Peyer's patch (tissue), 4 donors: Measurements from ENCODE around the gene TIAM2. TPM values are rescaled to one million over a fixed set of nuclear protein-coding genes. Genes with fewer than 3 reads are reported as not detected.

Experiments
- DNase-seq, 3 donors: peaks; one replicate each; pipeline ENCODE4 v3.0.0-alpha.2; 2017 to 2019
- H3K27ac ChIP-seq, 4 donors: fragments of 200-600 bp; sonication (generic); one replicate each; pipeline ENCODE4 v1.5.1; 2016 to 2019
- H3K27me3 ChIP-seq, 2 donors: fragments of 200-600 bp; sonication (generic); one replicate each; pipeline ENCODE4 v1.5.1; 2019
- H3K36me3 ChIP-seq, 3 donors: fragments of 200-600 bp; sonication (generic); one replicate each; pipeline ENCODE4 v1.5.1; 2016 to 2019
- H3K4me1 ChIP-seq, 4 donors: fragments of 200-600 bp; sonication (generic); one replicate each; pipeline ENCODE4 v1.5.1; 2016 to 2019
- H3K4me3 ChIP-seq, 4 donors: fragments of 200-600 bp; sonication (generic); 1 replicate in 3 of 4; 2 replicates in 1 of 4; pipeline ENCODE4 v1.5.1; 2016 to 2019; ENCODE audit warnings: mild to moderate bottlenecking in 1 of 4
- H3K9me3 ChIP-seq, 4 donors: fragments of 200-600 bp; sonication (generic); one replicate each; pipeline ENCODE4 v1.5.1; 2016 to 2019; ENCODE audit warnings: mild to moderate bottlenecking in 1 of 4
- CTCF ChIP-seq, 6 experiments: fragments of 450-650 bp in 4 of 6; fragments of 200-600 bp in 2 of 6; sonication (generic) in 1 of 6; IDR thresholded peaks; one replicate each; pipeline ENCODE4 v1.5.1; 2017 to 2019; ENCODE audit warnings: antibody characterized with exemption in 6 of 6, mild to moderate bottlenecking in 3 of 6, moderate library complexity in 1 of 6
- POLR2A ChIP-seq, 2 donors: fragments of 450-650 bp; IDR thresholded peaks; one replicate each; pipeline ENCODE4 v1.5.1; 2017; ENCODE audit warnings: antibody characterized with exemption in 2 of 2, mild to moderate bottlenecking in 2 of 2, moderate library complexity in 2 of 2
- total RNA-seq, 4 donors: library from RNA; depleted of rRNA; stranded (reverse); fragments of >200 nt; gene quantifications; one replicate each; pipeline ENCODE4 v1.1.0, GENCODE V29; 2016

The TIAM2 gene
- total RNA-seq, 4 donors from 2014 or later: 47.0 to 139 (median 91.9) TPM

- no peaks in the 10 kb centered on the region for H3K4me1 ChIP-seq
- H3K4me3 ChIP-seq: no peak overlapping the region
- TF ChIP-seq CTCF (IDR thresholded peaks at IDR 0.05) (no peak), POLR2A (IDR thresholded peaks at IDR 0.05) (no peak)
- H3K9me3 ChIP-seq: no peaks in the 10 kb centered on the region
- peaks cover 0 to 23% (median 0%) of the 10 kb centered on the region in 3 donors for H3K36me3 ChIP-seq
- DNase-seq: no peak
- H3K27me3 ChIP-seq: no peaks in the 10 kb centered on the region
- no peak overlapping the region for H3K27ac ChIP-seq
Measured at GRCh38 chr6:155237613-155238012, 242.5 kb downstream of the TIAM2 start.

- H3K27me3 ChIP-seq: no peaks in the 10 kb centered on the region
Measured at GRCh38 chr6:155240905-155241600, 245.9 kb downstream of the TIAM2 start.

GRCh38 chr6:155241966-155242365, 246.9 kb downstream of the TIAM2 start:
- no peak overlapping the region for H3K4me3 ChIP-seq
- H3K27me3 ChIP-seq: no peaks in the 10 kb centered on the region
- no peak for DNase-seq
- H3K36me3 ChIP-seq: peaks cover 0 to 37% (median 0%) of the 10 kb centered on the region in 3 donors
- H3K9me3 ChIP-seq: no peaks in the 10 kb centered on the region
- H3K4me1 ChIP-seq: no peaks in the 10 kb centered on the region
- no peak for TF ChIP-seq CTCF (IDR thresholded peaks at IDR 0.05)
- TF ChIP-seq POLR2A (IDR thresholded peaks at IDR 0.05): no peak
- H3K27ac ChIP-seq: no peak overlapping the region

More at GRCh38 chr6:155240905-155241600, 245.9 kb downstream of the TIAM2 start:
- DNase-seq: no peak
- no peak for TF ChIP-seq CTCF (IDR thresholded peaks at IDR 0.05)
- no peak for TF ChIP-seq POLR2A (IDR thresholded peaks at IDR 0.05)
- Histone ChIP-seq H3K27ac (no peak overlapping the region), H3K4me3 (no peak overlapping the region), H3K36me3 (peaks cover 0 to 29% (median 0%) of the 10 kb centered on the region in 3 donors), H3K9me3 (no peaks in the 10 kb centered on the region), H3K4me1 (no peaks in the 10 kb centered on the region)

- H3K4me3 ChIP-seq: no peak overlapping the region
- TF ChIP-seq CTCF (IDR thresholded peaks at IDR 0.05) (no peak), POLR2A (IDR thresholded peaks at IDR 0.05) (no peak)
- peaks cover 0 to 28% (median 0%) of the 10 kb centered on the region in 3 donors for H3K36me3 ChIP-seq
- H3K9me3 ChIP-seq: no peaks in the 10 kb centered on the region
- DNase-seq: no peak
- H3K27me3 ChIP-seq: no peaks in the 10 kb centered on the region
- H3K4me1 ChIP-seq: no peaks in the 10 kb centered on the region
- no peak overlapping the region for H3K27ac ChIP-seq
Measured at GRCh38 chr6:155244434-155244833, 249.3 kb downstream of the TIAM2 start.

GRCh38 chr6:155245193-155245592, 250.1 kb downstream of the TIAM2 start:
- H3K9me3 ChIP-seq: no peaks in the 10 kb centered on the region
- no peak for DNase-seq
- H3K4me1 ChIP-seq: no peaks in the 10 kb centered on the region
- no peak overlapping the region for H3K4me3 ChIP-seq
- H3K27me3 ChIP-seq: no peaks in the 10 kb centered on the region
- peaks cover 0 to 25% (median 0%) of the 10 kb centered on the region in 3 donors for H3K36me3 ChIP-seq
- TF ChIP-seq CTCF (IDR thresholded peaks at IDR 0.05) (no peak), POLR2A (IDR thresholded peaks at IDR 0.05) (no peak)
- H3K27ac ChIP-seq: no peak overlapping the region
